Gastroesophageal sphincter (tissue), 3 donors: Measurements from ENCODE around the gene CRIM1.

Experiments used
- EP300 ChIP-seq: sonication (generic); formaldehyde crosslinking; IDR thresholded peaks from one replicate; pipeline ENCODE4 v1.6.1; 2017; ENCODE audit warnings: antibody characterized with exemption, mild to moderate bottlenecking
- POLR2A ChIP-seq, 2 donors: fragments of 450-650 bp; IDR thresholded peaks; one replicate each; pipeline ENCODE4 v1.6.1; 2017; ENCODE audit warnings: antibody characterized with exemption in 2 of 2, mild to moderate bottlenecking in 2 of 2, moderate library complexity in 1 of 2
- POLR2AphosphoS5 ChIP-seq: sonication (generic); formaldehyde crosslinking; IDR thresholded peaks from one replicate; pipeline ENCODE4 v1.6.1; 2017; ENCODE audit warnings: antibody characterized with exemption
- TF ChIP-seq, protein P1 (sequence below), 4 experiments: fragments of 200-600 bp in 2 of 4; fragments of 450-650 bp in 2 of 4; sonication (generic) in 1 of 4; IDR thresholded peaks; one replicate each; pipeline ENCODE4 v1.5.1; 2017 to 2019; ENCODE audit warnings: antibody characterized with exemption in 4 of 4, mild to moderate bottlenecking in 2 of 4, moderate library complexity in 2 of 4

GRCh38 chr2:36318547-36318946, 37.0 kb upstream of the CRIM1 start:
- TF ChIP-seq, protein P1, sequence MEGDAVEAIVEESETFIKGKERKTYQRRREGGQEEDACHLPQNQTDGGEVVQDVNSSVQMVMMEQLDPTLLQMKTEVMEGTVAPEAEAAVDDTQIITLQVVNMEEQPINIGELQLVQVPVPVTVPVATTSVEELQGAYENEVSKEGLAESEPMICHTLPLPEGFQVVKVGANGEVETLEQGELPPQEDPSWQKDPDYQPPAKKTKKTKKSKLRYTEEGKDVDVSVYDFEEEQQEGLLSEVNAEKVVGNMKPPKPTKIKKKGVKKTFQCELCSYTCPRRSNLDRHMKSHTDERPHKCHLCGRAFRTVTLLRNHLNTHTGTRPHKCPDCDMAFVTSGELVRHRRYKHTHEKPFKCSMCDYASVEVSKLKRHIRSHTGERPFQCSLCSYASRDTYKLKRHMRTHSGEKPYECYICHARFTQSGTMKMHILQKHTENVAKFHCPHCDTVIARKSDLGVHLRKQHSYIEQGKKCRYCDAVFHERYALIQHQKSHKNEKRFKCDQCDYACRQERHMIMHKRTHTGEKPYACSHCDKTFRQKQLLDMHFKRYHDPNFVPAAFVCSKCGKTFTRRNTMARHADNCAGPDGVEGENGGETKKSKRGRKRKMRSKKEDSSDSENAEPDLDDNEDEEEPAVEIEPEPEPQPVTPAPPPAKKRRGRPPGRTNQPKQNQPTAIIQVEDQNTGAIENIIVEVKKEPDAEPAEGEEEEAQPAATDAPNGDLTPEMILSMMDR (IDR thresholded peaks at IDR 0.05), result no peak
- TF ChIP-seq POLR2A (IDR thresholded peaks at IDR 0.05) (no peak), POLR2AphosphoS5 (no peak), EP300 (no peak)
